Bronchial smooth muscle cell (primary cell): Measurements from ENCODE around the gene VSIG2. TPM values are rescaled to one million over a fixed set of nuclear protein-coding genes. Genes with fewer than 3 reads are reported as not detected.

Source experiments
- total RNA-seq: library from RNA; depleted of rRNA; stranded (reverse); fragments of >200 nt; gene quantifications from 2 replicates; pipeline ENCODE4 v1.2.1, GENCODE V29; 2014

Gene VSIG2, protein sequence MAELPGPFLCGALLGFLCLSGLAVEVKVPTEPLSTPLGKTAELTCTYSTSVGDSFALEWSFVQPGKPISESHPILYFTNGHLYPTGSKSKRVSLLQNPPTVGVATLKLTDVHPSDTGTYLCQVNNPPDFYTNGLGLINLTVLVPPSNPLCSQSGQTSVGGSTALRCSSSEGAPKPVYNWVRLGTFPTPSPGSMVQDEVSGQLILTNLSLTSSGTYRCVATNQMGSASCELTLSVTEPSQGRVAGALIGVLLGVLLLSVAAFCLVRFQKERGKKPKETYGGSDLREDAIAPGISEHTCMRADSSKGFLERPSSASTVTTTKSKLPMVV
- total RNA-seq: 0.09 and 0.16 TPM in 2 replicates

DNA sequence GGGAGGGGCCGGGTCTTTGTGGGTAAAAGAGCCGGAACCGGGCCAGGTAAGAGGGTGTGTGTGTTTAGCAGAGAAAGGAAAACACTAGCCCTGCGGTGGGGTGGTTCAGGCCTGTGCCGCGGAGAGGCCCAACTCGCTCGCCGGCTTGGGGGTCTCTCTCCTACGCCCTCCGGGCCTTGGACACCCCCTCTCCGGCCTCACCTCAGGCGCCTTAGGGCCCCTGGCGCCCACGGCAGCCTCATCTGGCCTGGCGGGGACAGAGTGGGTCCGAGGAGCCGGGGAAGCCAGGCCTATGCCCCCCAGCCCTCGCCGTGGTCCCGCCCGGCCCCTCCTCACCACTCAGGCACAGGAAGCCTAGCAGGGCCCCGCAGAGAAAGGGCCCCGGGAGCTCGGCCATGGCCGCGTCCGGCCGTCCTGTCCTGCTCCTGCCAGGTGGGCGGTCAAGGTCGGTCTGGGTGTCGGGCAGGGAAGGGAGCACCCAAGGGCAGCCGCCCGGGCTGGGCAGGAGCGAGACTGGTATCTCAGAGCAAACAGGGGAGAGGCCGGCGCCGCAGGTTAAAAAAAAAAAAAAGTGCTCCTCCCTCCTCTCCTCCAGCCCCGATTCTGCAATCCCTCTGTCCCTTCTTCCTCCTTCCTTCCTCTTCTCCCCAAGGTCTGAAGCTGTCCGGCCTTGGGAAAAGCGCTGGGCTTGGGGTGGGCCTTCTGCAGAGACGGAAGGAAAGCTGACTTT is at the start of gene VSIG2:
Gene VSIG2 (minus strand): TSS at position 515 of the 730 bp plus-strand sequence. CDS start 118 bp downstream, at position 397.

DNA sequence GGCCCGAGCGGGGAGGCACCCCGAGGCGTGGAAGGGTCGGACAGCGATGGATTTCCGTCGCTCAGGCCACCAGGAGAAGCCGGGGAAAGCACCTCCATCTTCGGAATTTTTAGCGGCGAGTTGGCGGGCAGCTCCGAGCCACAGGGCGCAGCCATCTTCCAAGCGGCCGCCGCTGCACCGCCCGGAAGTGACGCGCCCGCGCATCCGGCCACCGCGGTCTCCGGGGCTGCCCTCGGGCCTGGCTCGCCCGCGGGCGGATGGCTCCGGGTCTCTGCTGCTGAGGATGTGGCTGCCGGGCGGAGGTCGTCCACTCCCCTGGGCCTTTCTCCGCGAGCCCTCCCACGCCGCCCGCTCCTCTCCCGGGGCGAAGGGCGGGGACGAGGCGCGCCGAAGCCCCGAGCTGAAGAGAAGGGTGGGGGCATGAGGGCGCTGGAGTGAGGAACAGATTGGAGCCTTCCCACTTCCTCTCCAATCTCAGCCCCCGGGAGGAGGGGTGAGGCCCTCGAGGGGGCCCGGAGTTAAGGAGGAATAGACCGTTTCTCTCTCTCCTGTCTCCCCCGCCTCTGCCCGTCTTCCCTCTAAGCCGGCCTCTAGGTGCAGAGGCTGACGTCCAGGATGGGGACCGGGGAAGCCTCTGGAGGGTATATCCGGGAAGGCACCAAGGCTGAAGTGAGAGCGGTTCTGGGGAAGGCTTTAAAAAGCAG is 48.3 kb upstream of the VSIG2 start, which contains the start of gene MSANTD2:
Gene MSANTD2 (minus strand): TSS at position 181 of the 704 bp plus-strand sequence. CDS start 26 bp downstream, at position 155.

DNA sequence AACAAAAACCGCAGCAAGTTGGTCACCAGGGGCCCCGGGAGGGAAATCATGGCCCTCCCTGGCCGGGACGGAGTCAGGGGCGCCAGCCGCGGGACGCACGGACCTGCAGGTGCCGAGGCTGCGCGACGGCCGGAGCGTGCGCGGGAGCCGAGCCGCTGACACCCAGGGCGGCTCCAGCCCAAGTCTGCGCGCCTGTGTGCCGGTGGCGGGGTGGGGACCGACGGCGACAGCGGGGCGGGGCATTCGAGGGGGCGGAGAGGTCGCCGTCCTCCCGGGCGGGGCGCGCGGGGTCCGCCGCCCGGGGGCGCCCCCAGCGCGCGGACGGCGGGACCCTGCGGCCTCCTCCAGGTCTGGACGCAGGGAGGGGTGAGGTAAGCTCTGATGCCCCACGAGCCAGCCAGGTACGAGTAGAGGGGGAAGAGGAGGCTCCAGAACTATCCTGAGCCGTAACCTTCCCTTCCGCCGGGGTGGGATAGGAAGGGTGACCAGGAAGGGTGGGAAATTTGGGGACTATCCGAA is 10.1 kb upstream of the VSIG2 start, which contains the start of gene ESAM:
Gene ESAM (minus strand): TSS at position 186 of the 519 bp plus-strand sequence. CDS start 136 bp downstream, at position 50.

DNA sequence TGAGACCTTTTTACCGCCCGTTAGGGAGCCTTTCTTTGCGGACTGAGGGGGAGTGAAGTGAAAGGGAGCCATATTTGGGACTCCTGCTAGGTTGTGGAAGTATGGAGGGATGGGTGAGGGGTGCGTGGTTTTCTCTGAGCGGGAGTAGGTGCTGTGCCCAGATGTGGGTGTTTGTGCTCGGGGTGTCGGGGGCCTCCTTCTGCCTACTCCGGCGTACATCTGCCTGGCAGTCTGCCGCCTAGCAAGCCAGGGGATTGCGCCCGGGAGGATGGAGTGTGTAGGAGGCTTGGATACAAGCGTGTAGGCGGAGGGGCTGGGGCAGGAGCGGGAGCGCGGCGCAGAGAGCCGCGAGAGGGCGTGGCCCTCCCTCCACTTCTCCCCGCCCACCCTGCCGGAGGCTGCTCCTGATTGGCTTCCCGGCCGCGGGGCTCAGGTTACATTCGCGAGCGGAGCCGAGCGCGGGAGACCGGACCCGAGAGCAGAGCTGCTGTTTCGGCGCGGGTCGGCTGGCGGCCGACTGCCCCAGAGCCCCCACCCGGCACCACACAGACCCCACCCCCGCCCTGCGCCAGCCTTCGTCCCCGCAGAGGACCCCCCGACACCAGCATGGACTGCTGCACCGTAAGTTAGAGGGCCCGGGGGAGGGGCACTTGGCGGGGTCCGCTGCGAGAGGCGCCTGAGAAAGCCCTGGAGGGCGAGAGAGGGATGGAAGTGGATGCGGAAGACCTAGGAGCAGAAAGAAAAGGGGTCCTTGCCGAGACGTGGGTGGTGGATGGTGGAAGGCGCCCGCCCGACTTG is 12.4 kb downstream of the VSIG2 start, which contains the start of gene NRGN:
Gene NRGN (plus strand): TSS at position 464 of the 798 bp plus-strand sequence. CDS start 143 bp downstream, at position 607.

Other genes starting within 250 kb of the VSIG2 start
- gene OR8B12, start 208.6 kb downstream of the VSIG2 start, total RNA-seq: not detected in 2 replicates
- not detected in 2 replicates for gene OR8A1, start 182.3 kb downstream of the VSIG2 start, total RNA-seq
- not detected in 2 replicates for gene PANX3, start 140.8 kb downstream of the VSIG2 start, total RNA-seq
- gene TBRG1, start 129.4 kb downstream of the VSIG2 start, total RNA-seq: 14.3 and 15.0 TPM in 2 replicates
- 11.0 and 23.6 TPM in 2 replicates for gene SIAE, start 78.5 kb downstream of the VSIG2 start, total RNA-seq
- 7.3 and 11.7 TPM in 2 replicates for gene SPA17, start 78.4 kb downstream of the VSIG2 start, total RNA-seq
- 0.32 TPM in 1 of 2 replicates, not detected in the other for gene NRGN, start 12.3 kb downstream of the VSIG2 start, total RNA-seq
- gene ESAM, start 10.0 kb upstream of the VSIG2 start, total RNA-seq: 0.09 and 0.16 TPM in 2 replicates
- 4.7 and 5.7 TPM in 2 replicates for gene MSANTD2, start 48.2 kb upstream of the VSIG2 start, total RNA-seq
- gene ROBO3, start 113.2 kb upstream of the VSIG2 start, total RNA-seq: 4.6 and 7.6 TPM in 2 replicates
- 0.09 and 1.1 TPM in 2 replicates for gene ROBO4, start 145.6 kb upstream of the VSIG2 start, total RNA-seq
- not detected in 2 replicates for gene HEPN1, start 167.0 kb upstream of the VSIG2 start, total RNA-seq
- gene HEPACAM, start 183.8 kb upstream of the VSIG2 start, total RNA-seq: not detected in 2 replicates
- 0.43 and 0.63 TPM in 2 replicates for gene CCDC15, start 201.9 kb upstream of the VSIG2 start, total RNA-seq